COLO829 (cell line): ENCODE results near the gene SPRY4.
A peak's percentile ranks its signal among the peaks of the same experiment; 100 is the strongest.
"Not testable (repeated sequence)": the region's sequence is repeated elsewhere in the genome, so short reads cannot be mapped to it uniquely, and the experiment has no call there.

Experiments used
- DNase-seq: peaks from one replicate; pipeline ENCODE4 v3.0.0; 2012; ENCODE audit warnings: low spot score

The SPRY4 gene

GRCh38 chr5:142315096-142315900 is 9.5 kb downstream of the SPRY4 start:
- no peak for DNase-seq

- DNase-seq = no peak
These were observed 10.2 kb downstream of the SPRY4 start for GRCh38 chr5:142314606-142315005.

- DNase-seq = no peak
These were observed 10.7 kb downstream of the SPRY4 start for GRCh38 chr5:142314109-142314508.

GRCh38 chr5:142313682-142314081 is 11.1 kb downstream of the SPRY4 start:
- no peak for DNase-seq

GRCh38 chr5:142313275-142313674 is 11.5 kb downstream of the SPRY4 start:
- DNase-seq = no peak

- no peak for DNase-seq
These were observed 12.4 kb downstream of the SPRY4 start for GRCh38 chr5:142312399-142312798.

- no peak for DNase-seq
These were observed 13.1 kb downstream of the SPRY4 start for GRCh38 chr5:142311725-142312124.

GRCh38 chr5:142310803-142311202 is 14.0 kb downstream of the SPRY4 start:
- DNase-seq = no peak

- DNase-seq = no peak
These were observed 15.0 kb downstream of the SPRY4 start for GRCh38 chr5:142309747-142310318.

- DNase-seq = no peak
These were observed 16.5 kb downstream of the SPRY4 start for GRCh38 chr5:142308358-142308757.

- DNase-seq = no peak
These were observed 17.5 kb downstream of the SPRY4 start for GRCh38 chr5:142307146-142307890.

GRCh38 chr5:142306077-142306502 is 18.7 kb downstream of the SPRY4 start:
- DNase-seq = no peak

- DNase-seq = no peak
These were observed 19.6 kb downstream of the SPRY4 start for GRCh38 chr5:142305211-142305610.

- no peak for DNase-seq
These were observed 20.7 kb downstream of the SPRY4 start for GRCh38 chr5:142304013-142304701.

GRCh38 chr5:142303565-142303964 is 21.3 kb downstream of the SPRY4 start:
- no peak for DNase-seq

- no peak for DNase-seq
These were observed 23.3 kb downstream of the SPRY4 start for GRCh38 chr5:142301540-142301939.

- no peak for DNase-seq
These were observed 24.1 kb downstream of the SPRY4 start for GRCh38 chr5:142300677-142301076.

- DNase-seq = no peak
These were observed 26.0 kb downstream of the SPRY4 start for GRCh38 chr5:142298789-142299188.

GRCh38 chr5:142297786-142298185 is 27.0 kb downstream of the SPRY4 start:
- not testable (repeated sequence) for DNase-seq

- peak; percentile 71 for DNase-seq
These were observed 27.9 kb downstream of the SPRY4 start for GRCh38 chr5:142296914-142297417.

GRCh38 chr5:142295960-142296860 is 28.6 kb downstream of the SPRY4 start:
- DNase-seq = no peak
